Endothelial cell of umbilical vein (primary cell): Measurements from ENCODE around the gene TRMT10B. TPM values are rescaled to one million over a fixed set of nuclear protein-coding genes. Genes with fewer than 3 reads are reported as not detected.

Source experiments
- BruUV-seq: library from RNA; stranded (reverse); fragments of 400-500 nt; replicated peaks from 2 replicates; lab custom pipeline; 2021; lab: Mats Ljungman, UMichigan
- CTCF ChIA-PET: fragments of 300-600, 350-600 bp; sonication (Branson Sonifier 250); formaldehyde crosslinking; loops from one replicate; lab custom pipeline; 2021; ENCODE audit warnings: antibody characterized with exemption, inconsistent platforms; lab: Charles Lee
- POLR2A ChIA-PET: fragments of 300-600, 350-600 bp; sonication (Branson Sonifier 250); formaldehyde crosslinking; loops from one replicate; lab custom pipeline; 2021; ENCODE audit warnings: antibody characterized with exemption, inconsistent platforms; lab: Charles Lee
- DNase-seq: peaks from one replicate; pipeline ENCODE4 v3.0.0-alpha.2; 2011; ENCODE audit warnings: low read depth, low spot score
- FAIRE-seq: peaks from 2 replicates; lab custom pipeline; 2011; peaks lifted over from hg19 to GRCh38; lab: Jason Lieb, UNC
- H2AFZ ChIP-seq: 2 replicates; pipeline ENCODE4 v1.6.0; 2012; ENCODE audit warnings: low read depth, low read length, control low read depth, inconsistent platforms
- H3K27ac ChIP-seq: 2 replicates; pipeline ENCODE4 v1.5.1; 2011; ENCODE audit warnings: low read depth, mild to moderate bottlenecking, control low read depth, low read length, moderate library complexity; ENCODE audit not compliant: insufficient read depth
- H3K27me3 ChIP-seq, 2 experiments: 2 replicates each; pipeline versions ENCODE4 v1.6.0 to v1.6.1; 2011; ENCODE audit warnings: low read length in 2 of 2, mixed read lengths in 1 of 2; ENCODE audit not compliant: control insufficient read depth in 2 of 2, insufficient read depth in 2 of 2
- H3K36me3 ChIP-seq, 2 experiments: 2 replicates in 1 of 2; 3 replicates in 1 of 2; pipeline ENCODE4 v1.5.1; 2011; ENCODE audit warnings: low read length in 2 of 2, mild to moderate bottlenecking in 1 of 2, moderate library complexity in 1 of 2; ENCODE audit not compliant: control insufficient read depth in 2 of 2, insufficient read depth in 2 of 2; ENCODE audit errors: extremely low read depth in 1 of 2
- H3K4me1 ChIP-seq: 3 replicates; pipeline ENCODE4 v1.5.1; 2011; ENCODE audit warnings: mild to moderate bottlenecking, low read length; ENCODE audit not compliant: control insufficient read depth, insufficient read depth; ENCODE audit errors: extremely low read depth
- H3K4me2 ChIP-seq: 2 replicates; pipeline ENCODE4 v1.6.1; 2011; ENCODE audit warnings: low read length, control low read depth, mixed read lengths; ENCODE audit not compliant: insufficient read depth
- H3K4me3 ChIP-seq, 3 experiments: fragments of 200-600 bp in 1 of 3; sonication (generic), shearing (Covaris generic) in 1 of 3; replicated peaks in 1 of 3; 2 replicates each; pipeline ENCODE4 v1.5.1; 2011 to 2016; ENCODE audit warnings: control low read depth in 3 of 3, low read length in 3 of 3, mild to moderate bottlenecking in 2 of 3, inconsistent platforms in 1 of 3, low read depth in 1 of 3, moderate library complexity in 1 of 3; ENCODE audit not compliant: insufficient read depth in 1 of 3
- H3K79me2 ChIP-seq: 2 replicates; pipeline ENCODE4 v1.6.0; 2012; ENCODE audit warnings: low read length, inconsistent platforms; ENCODE audit not compliant: control insufficient read depth, insufficient read depth
- H3K9ac ChIP-seq: replicated peaks from 2 replicates; pipeline ENCODE3; 2011; ENCODE audit warnings: low read length, control low read depth; ENCODE audit not compliant: insufficient read depth; ENCODE audit errors: extremely low read depth
- H3K9me1 ChIP-seq: replicated peaks from 3 replicates; pipeline ENCODE4 v1.6.0; 2011; ENCODE audit warnings: mild to moderate bottlenecking, low read length; ENCODE audit not compliant: control insufficient read depth, insufficient read depth; ENCODE audit errors: extremely low read depth
- H3K9me3 ChIP-seq: replicated peaks from 2 replicates; pipeline ENCODE4 v1.5.1; 2012; ENCODE audit warnings: low read length, inconsistent platforms; ENCODE audit not compliant: control insufficient read depth, insufficient read depth
- H4K20me1 ChIP-seq: replicated peaks from 2 replicates; pipeline ENCODE3; 2011; ENCODE audit warnings: mild to moderate bottlenecking, low read length; ENCODE audit not compliant: control insufficient read depth, insufficient read depth; ENCODE audit errors: extremely low read depth
- CTCF ChIP-seq, 2 donors: IDR thresholded peaks; 1 replicate in 1 of 2; 2 replicates in 1 of 2; pipeline ENCODE4 v1.5.1; 2011; ENCODE audit warnings: low read length in 2 of 2, mild to moderate bottlenecking in 2 of 2, moderate library complexity in 2 of 2, control low read depth in 1 of 2, inconsistent platforms in 1 of 2, low read depth in 1 of 2; ENCODE audit not compliant: insufficient read depth in 1 of 2; ENCODE audit errors: extremely low read depth in 1 of 2
- EZH2 ChIP-seq: IDR thresholded peaks from 2 replicates; pipeline ENCODE4 v1.6.1; 2012; ENCODE audit warnings: borderline replicate concordance, low read depth, mild to moderate bottlenecking, moderate library complexity, low read length, inconsistent platforms; ENCODE audit not compliant: severe bottlenecking
- FOS ChIP-seq: IDR thresholded peaks from 2 replicates; pipeline ENCODE4 v1.6.1; 2011; ENCODE audit warnings: mild to moderate bottlenecking, low read length, moderate library complexity, borderline replicate concordance; ENCODE audit not compliant: insufficient read depth
- GATA2 ChIP-seq: IDR thresholded peaks from 2 replicates; pipeline ENCODE4 v1.7.0; 2011; ENCODE audit warnings: low read depth, mild to moderate bottlenecking, moderate library complexity, mixed read lengths, low read length; ENCODE audit not compliant: insufficient read length, insufficient read depth
- JUN ChIP-seq: IDR thresholded peaks from 2 replicates; pipeline ENCODE4 v1.6.1; 2011; ENCODE audit warnings: borderline replicate concordance, low read depth; ENCODE audit not compliant: insufficient read length, insufficient read depth
- MAX ChIP-seq: IDR thresholded peaks from 2 replicates; pipeline ENCODE4 v1.6.1; 2011; ENCODE audit not compliant: insufficient read depth, insufficient read length
- MYC ChIP-seq: IDR thresholded peaks from one replicate; pipeline ENCODE4 v1.6.1; 2011; ENCODE audit warnings: mild to moderate bottlenecking, low read depth, low read length
- POLR2A ChIP-seq: IDR thresholded peaks from 2 replicates; pipeline ENCODE4 v1.6.1; 2012; ENCODE audit warnings: low read depth, mild to moderate bottlenecking, control low read depth, low read length
- POLR2AphosphoS5 ChIP-seq: IDR thresholded peaks from 2 replicates; pipeline ENCODE4 v1.6.1; 2012; ENCODE audit warnings: low read depth, mild to moderate bottlenecking, control low read depth, low read length, moderate library complexity; ENCODE audit not compliant: insufficient read depth
- dilution Hi-C: fragments of 300-500 bp; cut with MboI; formaldehyde crosslinking; loops from one replicate; pipeline ENCODE4 v1.15.0; 2019; ENCODE audit warnings: low sequenced_read_pairs; ENCODE audit not compliant: extremely low pct_ligation_motif_present
- intact Hi-C: fragments of 100-400 bp; cut with micrococcal nuclease; formaldehyde crosslinking; loops from one replicate; pipeline ENCODE4 v1.10.0; 2022
- polyA plus RNA-seq, 4 experiments: library from polyadenylated mRNA; depleted of rRNA in 3 of 4; stranded (reverse) in 3 of 4; unstranded in 1 of 4; fragments of >200 nt; gene quantifications; 2 replicates each; pipeline versions ENCODE4 v1.2.1 to v1.2.3, GENCODE V29; 2011 to 2012; ENCODE audit warnings: missing spikeins in 1 of 4
- total RNA-seq: library from RNA; stranded (reverse); gene quantifications from 2 replicates; pipeline ENCODE4 v1.2.3, GENCODE V29; 2021

Gene TRMT10B
- total and polyA plus RNA-seq, 2 donors (not counting 3 experiments of a cell fraction or from before 2014, with no cell fraction given), result 3.0 to 7.0 TPM

GRCh38 chr9:37727013-37727412 lies 26.6 kb upstream of the TRMT10B start:
- no peaks in the 10 kb centered on the region for H3K79me2 ChIP-seq
- no peaks in the 10 kb centered on the region for H3K4me1 ChIP-seq
- H3K27me3 ChIP-seq, result peaks cover 4 to 14% of the 10 kb centered on the region in 2 experiments
- POLR2A ChIA-PET, result no interaction called here
- no peak overlapping the region for H3K9ac ChIP-seq
- DNase-seq, result no peak
- TF ChIP-seq EZH2 (no peak), JUN (no peak), FOS (no peak), POLR2AphosphoS5 (no peak), GATA2 (no peak), MAX (no peak), CTCF (IDR thresholded peaks at IDR 0.05; ENCODE audit: extremely low read depth in 1 of 2, insufficient read depth in 1 of 2, low read depth in 1 of 2, low read length in 2 of 2) (no peak), POLR2A (no peak), MYC (no peak)
- no peak overlapping the region for H3K4me3 ChIP-seq
- H2AFZ ChIP-seq, result no peak overlapping the region
- no peaks in the 10 kb centered on the region for H3K9me3 ChIP-seq
- H3K4me2 ChIP-seq, result no peak overlapping the region
- H4K20me1 ChIP-seq, result no peaks in the 10 kb centered on the region
- no peak for FAIRE-seq
- no peaks in the 10 kb centered on the region for H3K9me1 ChIP-seq
- intact Hi-C loops (loop anchor here (10.0 kb wide), 1 partner anchor 82 kb away; no protein-coding TSS in a partner anchor), dilution Hi-C loops (no loop called here)
- CTCF ChIA-PET, result no interaction called here
- no TSS peak for BruUV-seq
- no peak overlapping the region for H3K27ac ChIP-seq
- H3K36me3 ChIP-seq, result no peaks in the 10 kb centered on the region
